ENCODE measurements around the gene FAM181B.

DNA sequence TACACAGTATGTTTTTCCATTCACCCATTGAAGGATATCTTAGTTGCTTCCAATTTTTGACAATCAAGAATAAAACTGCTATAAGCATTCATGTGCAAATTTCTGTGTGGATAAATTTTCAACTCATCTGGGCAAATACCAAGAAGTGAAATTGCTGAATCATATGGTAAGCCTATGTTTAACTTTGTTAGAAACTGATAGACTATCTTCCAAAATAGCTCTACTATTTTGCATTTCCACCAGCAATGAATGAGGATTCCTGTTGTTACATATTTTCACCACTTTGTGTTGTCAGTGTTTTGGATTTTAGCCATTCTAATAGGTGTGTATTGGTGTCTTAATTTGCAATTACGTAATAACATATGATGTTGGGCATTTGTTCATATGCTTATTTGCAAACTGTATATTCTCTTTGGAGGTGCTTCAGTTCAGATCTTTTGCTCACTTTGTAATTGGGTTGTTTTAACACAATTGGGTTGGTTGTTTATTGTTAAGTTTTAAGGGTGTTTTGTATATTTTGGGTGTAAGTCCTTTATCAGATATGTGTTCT is 49.2 kb upstream of the FAM181B start:
- TF ChIP-seq CTCF (IDR thresholded peaks at IDR 0.05) (no peak), POLR2A (IDR thresholded peaks at IDR 0.05) (no peak)

Data from lower leg skin (tissue), 3 donors.